B cell (primary cell): ENCODE results near the gene NUBP1.

Experiments
- CTCF ChIP-seq: fragments of 200-600 bp; IDR thresholded peaks from one replicate; pipeline ENCODE4 v1.8.0; 2022; ENCODE audit warnings: antibody characterized with exemption, mild to moderate bottlenecking
- EZH2 ChIP-seq: IDR thresholded peaks from 2 replicates; pipeline ENCODE4 v1.6.1; 2012; ENCODE audit warnings: borderline replicate concordance, low read depth, mild to moderate bottlenecking, moderate library complexity, low read length; ENCODE audit not compliant: insufficient read depth, poor library complexity, severe bottlenecking

- TF ChIP-seq CTCF: no peak
- TF ChIP-seq EZH2: no peak
Measured at GRCh38 chr16:10812312-10813098, 68.9 kb downstream of the NUBP1 start.
